Keratinocyte (primary cell): ENCODE data around the gene TMEM163. TPM values are rescaled to one million over a fixed set of nuclear protein-coding genes. Genes with fewer than 3 reads are reported as not detected.
"Not testable (repeated sequence)": the region's sequence is repeated elsewhere in the genome, so short reads cannot be mapped to it uniquely, and the experiment has no call there.

ENCODE experiments used
- DNase-seq: peaks from one replicate; pipeline ENCODE4 v3.0.0-alpha.2; 2011; ENCODE audit warnings: low read depth, missing footprints, low spot score
- FAIRE-seq: peaks from 2 replicates; lab custom pipeline; 2011; peaks lifted over from hg19 to GRCh38; lab: Jason Lieb, UNC
- H2AFZ ChIP-seq: 2 replicates; pipeline ENCODE4 v1.6.0; 2012; ENCODE audit warnings: low read length, control low read depth, inconsistent platforms; ENCODE audit not compliant: control insufficient read depth
- H3K27ac ChIP-seq: 2 replicates; pipeline ENCODE4 v1.5.1; 2011; ENCODE audit warnings: low read length; ENCODE audit not compliant: control insufficient read depth, insufficient read depth
- H3K27me3 ChIP-seq: 3 replicates; pipeline ENCODE4 v1.6.0; 2011; ENCODE audit warnings: low read length; ENCODE audit not compliant: control insufficient read depth, insufficient read depth; ENCODE audit errors: extremely low read depth
- H3K36me3 ChIP-seq, 2 experiments: 2 replicates in 1 of 2; 3 replicates in 1 of 2; pipeline ENCODE4 v1.5.1; 2011; ENCODE audit warnings: low read length in 2 of 2, mild to moderate bottlenecking in 1 of 2; ENCODE audit not compliant: control insufficient read depth in 2 of 2, insufficient read depth in 2 of 2; ENCODE audit errors: extremely low read depth in 1 of 2
- H3K4me1 ChIP-seq: 3 replicates; pipeline ENCODE4 v1.5.1; 2011; ENCODE audit warnings: low read length; ENCODE audit not compliant: control insufficient read depth, insufficient read depth; ENCODE audit errors: extremely low read depth
- H3K4me2 ChIP-seq: 3 replicates; pipeline ENCODE4 v1.6.0; 2011; ENCODE audit warnings: low read depth, low read length; ENCODE audit not compliant: control insufficient read depth, insufficient read depth; ENCODE audit errors: extremely low read depth
- H3K4me3 ChIP-seq, 3 experiments: fragments of 200-600 bp in 1 of 3; sonication (generic) in 1 of 3; 2 replicates in 2 of 3; 3 replicates in 1 of 3; pipeline ENCODE4 v1.5.1; 2011 to 2016; ENCODE audit warnings: low read length in 3 of 3, mild to moderate bottlenecking in 3 of 3, control low read depth in 2 of 3, inconsistent platforms in 1 of 3, low read depth in 1 of 3, mixed read lengths in 1 of 3, mixed run types in 1 of 3, moderate library complexity in 1 of 3; ENCODE audit not compliant: control insufficient read depth in 2 of 3, insufficient read depth in 2 of 3; ENCODE audit errors: extremely low read depth in 1 of 3
- H3K79me2 ChIP-seq: 2 replicates; pipeline ENCODE4 v1.6.0; 2012; ENCODE audit warnings: low read length; ENCODE audit not compliant: control insufficient read depth, insufficient read depth
- H3K9ac ChIP-seq: 3 replicates; pipeline ENCODE4 v1.6.0; 2011; ENCODE audit warnings: low read length; ENCODE audit not compliant: control insufficient read depth, insufficient read depth; ENCODE audit errors: extremely low read depth
- H3K9me1 ChIP-seq: 3 replicates; pipeline ENCODE4 v1.6.0; 2011; ENCODE audit warnings: low read length; ENCODE audit not compliant: control insufficient read depth, insufficient read depth; ENCODE audit errors: extremely low read depth
- H3K9me3 ChIP-seq: 2 replicates; pipeline ENCODE4 v1.5.1; 2012; ENCODE audit warnings: low read depth, low read length; ENCODE audit not compliant: control insufficient read depth
- H4K20me1 ChIP-seq: 3 replicates; pipeline ENCODE4 v1.6.0; 2011; ENCODE audit warnings: low read length; ENCODE audit not compliant: control insufficient read depth, insufficient read depth; ENCODE audit errors: extremely low read depth
- CTCF ChIP-seq, 3 experiments: IDR thresholded peaks in 1 of 3; conservative IDR thresholded peaks in 1 of 3; optimal IDR thresholded peaks in 1 of 3; 2 replicates in 2 of 3; 3 replicates in 1 of 3; pipeline versions ENCODE3 to v1.5.1; 2011; ENCODE audit warnings: low read length in 3 of 3, mild to moderate bottlenecking in 3 of 3, moderate library complexity in 2 of 3, control low read depth in 1 of 3, inconsistent platforms in 1 of 3; ENCODE audit not compliant: insufficient read depth in 2 of 3; ENCODE audit errors: extremely low read depth in 1 of 3
- EZH2 ChIP-seq: IDR thresholded peaks from one replicate; pipeline ENCODE4 v1.6.1; 2012; ENCODE audit warnings: inconsistent platforms, mild to moderate bottlenecking, low read length, moderate library complexity
- dilution Hi-C: fragments of 300-500 bp; cut with MboI; formaldehyde crosslinking; loops from one replicate; pipeline ENCODE4 v1.7.0; 2020; ENCODE audit warnings: low sequenced_read_pairs; ENCODE audit not compliant: extremely low pct_ligation_motif_present
- polyA plus RNA-seq, 5 experiments: library from polyadenylated mRNA; depleted of rRNA in 3 of 5; stranded (reverse) in 3 of 5; stranded (forward) in 1 of 5; unstranded in 1 of 5; fragments of >200 nt; gene quantifications; 1 replicate in 1 of 5; 2 replicates in 3 of 5; 3 replicates in 1 of 5; pipeline versions ENCODE4 v1.2.1 to v1.2.3, GENCODE V29; 2011 to 2012; ENCODE audit warnings: missing spikeins in 2 of 5, low read depth in 1 of 5, low replicate concordance in 1 of 5

TMEM163 gene
- polyA plus RNA-seq, 1 donor (not counting 4 experiments of a cell fraction or from before 2014, with no cell fraction given), result not detected

DNA sequence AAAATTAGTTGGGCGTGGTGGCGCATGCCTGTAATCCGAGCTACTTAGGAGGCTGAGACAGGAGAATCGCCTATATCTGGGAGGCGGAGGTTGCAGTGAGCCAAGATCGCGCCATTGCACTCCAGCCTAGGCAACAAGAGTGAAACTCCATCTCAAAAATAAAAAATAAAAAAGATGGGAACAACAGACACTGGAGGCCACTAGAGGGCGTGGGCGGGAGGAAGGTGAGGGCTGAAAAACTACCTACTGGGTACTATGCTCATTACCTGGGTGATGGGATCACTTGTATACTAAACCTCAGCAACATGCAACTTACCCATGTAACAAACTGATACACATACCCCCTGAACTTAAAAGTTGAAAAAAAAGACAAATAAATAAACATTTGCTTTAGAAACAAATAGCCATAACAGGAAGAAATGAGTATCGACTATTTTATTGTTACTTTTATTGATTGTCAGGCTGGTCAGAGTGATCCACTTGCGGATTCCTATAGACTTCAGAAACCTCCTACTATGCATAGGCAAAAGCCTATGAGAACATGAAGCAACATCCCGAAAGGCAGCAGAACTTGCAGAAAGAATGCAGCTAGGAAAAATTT lies 61.0 kb downstream of the TMEM163 start:
- no peaks in the 10 kb centered on the region for H3K9me3 ChIP-seq
- no peak overlapping the region for H3K27ac ChIP-seq
- H2AFZ ChIP-seq, result no peak overlapping the region
- H3K36me3 ChIP-seq, result no peaks in the 10 kb centered on the region
- no peaks in the 10 kb centered on the region for H3K4me1 ChIP-seq
- dilution Hi-C loops, result no loop called here
- no peaks in the 10 kb centered on the region for H3K9me1 ChIP-seq
- FAIRE-seq (no peak), DNase-seq (no peak)
- no peaks in the 10 kb centered on the region for H3K79me2 ChIP-seq
- no peak overlapping the region for H3K4me2 ChIP-seq
- no peak overlapping the region for H3K4me3 ChIP-seq
- TF ChIP-seq CTCF (optimal IDR thresholded peaks at IDR 0.05 in 1 of 3, IDR thresholded peaks at IDR 0.05 in 1 of 3, conservative IDR thresholded peaks at IDR 0.05 in 1 of 3; ENCODE audit: extremely low read depth in 1 of 3, insufficient read depth in 2 of 3, low read length in 3 of 3) (peak; percentile 33 to 53 (median 42)), EZH2 (no peak)
- no peaks in the 10 kb centered on the region for H4K20me1 ChIP-seq
- H3K27me3 ChIP-seq, result no peaks in the 10 kb centered on the region
- no peak overlapping the region for H3K9ac ChIP-seq

DNA sequence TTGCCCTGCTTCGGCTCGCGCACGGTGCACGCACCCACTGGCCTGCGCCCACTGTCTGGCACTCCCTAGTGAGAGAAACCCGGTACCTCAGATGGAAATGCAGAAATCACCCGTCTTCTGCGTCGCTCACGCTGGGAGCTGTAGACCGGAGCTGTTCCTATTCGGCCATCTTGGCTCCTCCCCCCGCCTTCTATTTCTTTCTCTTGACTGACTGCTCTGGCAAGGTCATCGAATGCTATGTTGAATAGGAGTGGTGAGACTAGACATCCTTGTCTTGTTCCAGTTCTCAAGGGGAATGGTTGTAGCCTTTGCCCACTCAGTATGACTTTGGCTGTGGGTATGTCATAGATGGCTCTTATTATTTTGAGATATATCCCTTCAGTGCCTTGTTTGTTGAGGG lies 62.4 kb downstream of the TMEM163 start:
- FAIRE-seq, H3K9me1 ChIP-seq, H3K4me3 ChIP-seq, H3K27ac ChIP-seq, H3K79me2 ChIP-seq, dilution Hi-C loops, H3K9ac ChIP-seq, H3K4me1 ChIP-seq, H2AFZ ChIP-seq, H3K4me2 ChIP-seq, DNase-seq, H3K27me3 ChIP-seq, H3K9me3 ChIP-seq, H4K20me1 ChIP-seq, H3K36me3 ChIP-seq: not testable (repeated sequence)

GRCh38 chr2:134648586-134648985 lies 70.2 kb downstream of the TMEM163 start:
- FAIRE-seq (no peak), DNase-seq (no peak)
- H3K27me3 ChIP-seq, result no peaks in the 10 kb centered on the region
- no peaks in the 10 kb centered on the region for H3K4me1 ChIP-seq
- H3K79me2 ChIP-seq, result no peaks in the 10 kb centered on the region
- no peaks in the 10 kb centered on the region for H3K9me1 ChIP-seq
- TF ChIP-seq CTCF (optimal IDR thresholded peaks at IDR 0.05 in 1 of 3, IDR thresholded peaks at IDR 0.05 in 1 of 3, conservative IDR thresholded peaks at IDR 0.05 in 1 of 3; ENCODE audit: extremely low read depth in 1 of 3, insufficient read depth in 2 of 3, low read length in 3 of 3) (no peak), EZH2 (no peak)
- no peak overlapping the region for H3K9ac ChIP-seq
- H3K9me3 ChIP-seq, result no peaks in the 10 kb centered on the region
- H2AFZ ChIP-seq, result no peak overlapping the region
- no peak overlapping the region for H3K4me3 ChIP-seq
- H3K36me3 ChIP-seq, result no peaks in the 10 kb centered on the region
- H3K27ac ChIP-seq, result no peak overlapping the region
- no peaks in the 10 kb centered on the region for H4K20me1 ChIP-seq
- no peak overlapping the region for H3K4me2 ChIP-seq
- dilution Hi-C loops, result no loop called here
